ENCODE measurements around the gene CDH4. TPM values are rescaled to one million over a fixed set of nuclear protein-coding genes. Genes with fewer than 3 reads are reported as not detected.

The CDH4 gene
- total RNA-seq, 6 experiments from 2014 or later, result 5.8 to 12.8 (median 10.9) TPM

- peaks cover 53% of the 10 kb centered on the region for H3K9me3 Mint-ChIP-seq
- no peak overlapping the region for H3K27ac Mint-ChIP-seq
- TF ChIP-seq CTCF (IDR thresholded peaks at IDR 0.05), result no peak
- no peak overlapping the region for H3K4me3 Mint-ChIP-seq
- peaks cover 1% of the 10 kb centered on the region for H3K27me3 Mint-ChIP-seq (ENCODE audit: insufficient read depth)
- no peaks in the 10 kb centered on the region for H3K4me1 Mint-ChIP-seq (ENCODE audit: low read depth)
- peaks cover 7% of the 10 kb centered on the region; the same call in 1 of the 2 replicates for H3K36me3 Mint-ChIP-seq (ENCODE audit: low read depth)
- no peak for DNase-seq
These were observed 452.6 kb downstream of the CDH4 start for GRCh38 chr20:61704661-61705060.

- Mint-ChIP-seq H3K9me3 (peaks cover 51% of the 10 kb centered on the region), H3K27ac (no peak overlapping the region), H3K36me3 (ENCODE audit: low read depth) (peaks cover 6% of the 10 kb centered on the region; the same call in 1 of the 2 replicates), H3K4me3 (no peak overlapping the region), H3K27me3 (ENCODE audit: insufficient read depth) (peaks cover 1% of the 10 kb centered on the region), H3K4me1 (ENCODE audit: low read depth) (no peaks in the 10 kb centered on the region)
- DNase-seq, result no peak
- no peak for TF ChIP-seq CTCF (IDR thresholded peaks at IDR 0.05)
These were observed 453.6 kb downstream of the CDH4 start for GRCh38 chr20:61705386-61706258.

GRCh38 chr20:61706259-61706961 is 454.3 kb downstream of the CDH4 start:
- no peak overlapping the region for H3K4me3 Mint-ChIP-seq
- H3K9me3 Mint-ChIP-seq, result peaks cover 51% of the 10 kb centered on the region
- no peak for TF ChIP-seq CTCF (IDR thresholded peaks at IDR 0.05)

GRCh38 chr20:61708891-61709290 is 456.8 kb downstream of the CDH4 start:
- Mint-ChIP-seq H3K27me3 (ENCODE audit: insufficient read depth) (peaks cover 4% of the 10 kb centered on the region), H3K27ac (no peak overlapping the region)
- no peak for TF ChIP-seq CTCF (IDR thresholded peaks at IDR 0.05)

More at GRCh38 chr20:61706259-61706961, 454.3 kb downstream of the CDH4 start:
- Mint-ChIP-seq H3K4me1 (ENCODE audit: low read depth) (no peaks in the 10 kb centered on the region), H3K27ac (no peak overlapping the region), H3K36me3 (ENCODE audit: low read depth) (no peaks in the 10 kb centered on the region), H3K27me3 (ENCODE audit: insufficient read depth) (peaks cover 1% of the 10 kb centered on the region)
- no peak for DNase-seq

GRCh38 chr20:61710108-61710507 is 458.0 kb downstream of the CDH4 start:
- H3K27me3 Mint-ChIP-seq (ENCODE audit: insufficient read depth), result peaks cover 4% of the 10 kb centered on the region
- H3K36me3 Mint-ChIP-seq (ENCODE audit: low read depth), result no peaks in the 10 kb centered on the region
- no peak overlapping the region for H3K27ac Mint-ChIP-seq
- DNase-seq, result no peak
- no peak for TF ChIP-seq CTCF (IDR thresholded peaks at IDR 0.05)
- H3K4me1 Mint-ChIP-seq (ENCODE audit: low read depth), result no peaks in the 10 kb centered on the region
- peaks cover 64% of the 10 kb centered on the region for H3K9me3 Mint-ChIP-seq
- no peak overlapping the region for H3K4me3 Mint-ChIP-seq

More at GRCh38 chr20:61708891-61709290, 456.8 kb downstream of the CDH4 start:
- Mint-ChIP-seq H3K4me3 (no peak overlapping the region), H3K9me3 (peaks cover 56% of the 10 kb centered on the region), H3K36me3 (ENCODE audit: low read depth) (no peaks in the 10 kb centered on the region), H3K4me1 (ENCODE audit: low read depth) (no peaks in the 10 kb centered on the region)
- DNase-seq, result no peak
